Measurements from ENCODE around the gene TGM1. TPM values are rescaled to one million over a fixed set of nuclear protein-coding genes. Genes with fewer than 3 reads are reported as not detected.

Gene TGM1
- total RNA-seq, 1 experiment from 2014 or later, result 2.9 TPM

- Histone ChIP-seq H3K56ac (ENCODE audit: insufficient read length, low read depth, low read length) (no peak overlapping the region), H2BK12ac (ENCODE audit: insufficient read length, low read depth, low read length) (no peak overlapping the region), H3K23ac (ENCODE audit: insufficient read length, low read depth, low read length) (no peak overlapping the region), H2BK20ac (ENCODE audit: low read depth, low read length, poor library complexity, severe bottlenecking) (no peak overlapping the region), H3K4me2 (ENCODE audit: insufficient read depth, insufficient read length, low read length) (no peak overlapping the region), H2AK5ac (ENCODE audit: insufficient read length, low read length) (no peak overlapping the region), H4K20me1 (ENCODE audit: control insufficient read depth, insufficient read depth, insufficient read length) (no peaks in the 10 kb centered on the region), H4K91ac (ENCODE audit: insufficient read length, low read depth, low read length) (no peak overlapping the region), H4K8ac (replicated peaks; ENCODE audit: insufficient read length, low read depth, low read length) (no peak overlapping the region), H3K4ac (ENCODE audit: low read depth, low read length) (no peak overlapping the region), H2BK15ac (ENCODE audit: low read depth, low read length) (no peak overlapping the region), H3K79me2 (ENCODE audit: insufficient read depth, low read length) (no peaks in the 10 kb centered on the region), H3K23me2 (ENCODE audit: insufficient read length, low read depth, low read length, poor library complexity, severe bottlenecking) (no peaks in the 10 kb centered on the region), H3K14ac (ENCODE audit: insufficient read depth, low read length) (no peak overlapping the region), H2BK5ac (ENCODE audit: insufficient read length, low read length) (no peak overlapping the region), H2BK120ac (ENCODE audit: low read depth, low read length, poor library complexity, severe bottlenecking) (no peak overlapping the region), H3K79me1 (ENCODE audit: insufficient read depth, low read depth, low read length, poor library complexity, severe bottlenecking) (no peaks in the 10 kb centered on the region), H3K27me3 (ENCODE audit: insufficient read depth, low read length) (no peaks in the 10 kb centered on the region), H3K4me1 (ENCODE audit: insufficient read depth, low read length) (no peaks in the 10 kb centered on the region), H4K5ac (ENCODE audit: insufficient read length, low read depth, low read length) (no peak overlapping the region), H3K9me3 (ENCODE audit: control insufficient read depth, low read depth, low read length) (no peaks in the 10 kb centered on the region), H3K9ac (ENCODE audit: extremely low read depth, insufficient read length, low read length) (no peak overlapping the region), H3T11ph (ENCODE audit: low read length) (no peak overlapping the region), H2AFZ (ENCODE audit: low read length) (no peak overlapping the region), H3K27ac (ENCODE audit: insufficient read length, low read depth, low read length) (no peak overlapping the region), H3K18ac (ENCODE audit: insufficient read length, low read depth, low read length) (no peak overlapping the region)
- Mint-ChIP-seq H3K4me1 (no peaks in the 10 kb centered on the region; a peak in 1 of 4 replicates), H3K27ac (peak overlapping the region in 2 of 3 experiments; percentile 12 to 21; a peak in 1 of 7 replicates), H3K9me3 (no peaks in the 10 kb centered on the region), H3K36me3 (ENCODE audit: insufficient read depth in 1 of 3, low read depth in 3 of 3) (no peaks in the 10 kb centered on the region), H3K27me3 (ENCODE audit: low read depth) (no peaks in the 10 kb centered on the region; the same call in 1 of the 2 replicates), H3K4me3 (no peak overlapping the region)
- peak; percentile 10 for DNase-seq
- TF ChIP-seq CTCF (conservative IDR thresholded peaks at IDR 0.05), result no peak
- no CpG with 5 or more reads among the region's 7 CpGs for WGBS (ENCODE audit: extremely low coverage, insufficient read length, low lambda C conversion rate)
These were observed 9.0 kb downstream of the TGM1 start for GRCh38 chr14:24253936-24254335.
